Measurements from ENCODE around the gene SYNE1.
A peak's percentile ranks its signal among the peaks of the same experiment; 100 is the strongest.

SYNE1 gene

GRCh38 chr6:152225241-152225934 lies 411.8 kb downstream of the SYNE1 start:
- DNase-seq: no peak

GRCh38 chr6:152223636-152224035 lies 413.5 kb downstream of the SYNE1 start:
- DNase-seq: no peak

- DNase-seq: no peak
Observed at GRCh38 chr6:152221806-152222628, 415.1 kb downstream of the SYNE1 start.

GRCh38 chr6:152220786-152221185 lies 416.4 kb downstream of the SYNE1 start:
- DNase-seq: no peak

- DNase-seq: no peak
Observed at GRCh38 chr6:152218887-152219286, 418.3 kb downstream of the SYNE1 start.

- DNase-seq: no peak
Observed at GRCh38 chr6:152212437-152212836, 424.7 kb downstream of the SYNE1 start.

- no peak for DNase-seq
Observed at GRCh38 chr6:152209211-152209610, 428.0 kb downstream of the SYNE1 start.

- no peak for DNase-seq
Observed at GRCh38 chr6:152207915-152208714, 429.0 kb downstream of the SYNE1 start.

- peak; percentile 38 to 64 (median 40) for DNase-seq
Observed at GRCh38 chr6:152206072-152206818, 430.9 kb downstream of the SYNE1 start.

GRCh38 chr6:152204591-152204990 lies 432.6 kb downstream of the SYNE1 start:
- DNase-seq: no peak

GRCh38 chr6:152201120-152201519 lies 436.0 kb downstream of the SYNE1 start:
- no peak for DNase-seq

- no peak for DNase-seq
Observed at GRCh38 chr6:152195896-152196295, 441.3 kb downstream of the SYNE1 start.

- DNase-seq: peak in 1 of 3 donors; percentile 5
Observed at GRCh38 chr6:152189736-152190135, 447.4 kb downstream of the SYNE1 start.

GRCh38 chr6:152188011-152188410 lies 449.2 kb downstream of the SYNE1 start:
- DNase-seq: no peak

- DNase-seq: no peak
Observed at GRCh38 chr6:152186840-152187239, 450.3 kb downstream of the SYNE1 start.

- DNase-seq: no peak
Observed at GRCh38 chr6:152184917-152185574, 452.1 kb downstream of the SYNE1 start.

GRCh38 chr6:152184573-152184916 lies 452.6 kb downstream of the SYNE1 start:
- no peak for DNase-seq

GRCh38 chr6:152180601-152181000 lies 456.6 kb downstream of the SYNE1 start:
- no peak for DNase-seq

GRCh38 chr6:152176268-152176667 lies 460.9 kb downstream of the SYNE1 start:
- no peak for DNase-seq

- DNase-seq: no peak
Observed at GRCh38 chr6:152173957-152174356, 463.2 kb downstream of the SYNE1 start.

- no peak for DNase-seq
Observed at GRCh38 chr6:152173321-152173720, 463.8 kb downstream of the SYNE1 start.
